Measurements from ENCODE around the gene C1QB.

- TF ChIP-seq POLR2AphosphoS5 (IDR thresholded peaks at IDR 0.05) (no peak), CTCF (IDR thresholded peaks at IDR 0.05 in 8 of 11, conservative IDR thresholded peaks at IDR 0.05 in 3 of 11) (no peak), POLR2A (IDR thresholded peaks at IDR 0.05) (no peak)
Measured at GRCh38 chr1:22626237-22627157, 26.5 kb upstream of the C1QB start.
